22Rv1 (cell line): ENCODE data around the gene PTGES.

Experiments used
- H3K27ac ChIP-seq: fragments of 450-650 bp; 2 replicates; pipeline ENCODE4 v1.5.1; 2017
- CTCF ChIP-seq: fragments of 450-650 bp; IDR thresholded peaks from 2 replicates; pipeline ENCODE4 v1.5.1; 2017; ENCODE audit warnings: mild to moderate bottlenecking
- ZFX ChIP-seq: fragments of 450-650 bp; IDR thresholded peaks from 2 replicates; pipeline ENCODE4 v1.6.1; 2017; ENCODE audit warnings: antibody characterized with exemption, borderline replicate concordance

The PTGES gene

GRCh38 chr9:129695870-129696269 is 57.0 kb downstream of the PTGES start:
- H3K27ac ChIP-seq: no peak overlapping the region
- TF ChIP-seq CTCF (no peak), ZFX (no peak)

- no peak overlapping the region for H3K27ac ChIP-seq
- TF ChIP-seq CTCF (no peak), ZFX (no peak)
Measured at GRCh38 chr9:129694243-129694646, 58.6 kb downstream of the PTGES start.

- no peak overlapping the region for H3K27ac ChIP-seq
- TF ChIP-seq ZFX (no peak), CTCF (no peak)
Measured at GRCh38 chr9:129693741-129694140, 59.1 kb downstream of the PTGES start.

GRCh38 chr9:129692534-129692933 is 60.3 kb downstream of the PTGES start:
- no peak overlapping the region for H3K27ac ChIP-seq
- no peak for TF ChIP-seq CTCF
- TF ChIP-seq ZFX: no peak
